Coronary artery (tissue), 2 donors: ENCODE results near the gene NCOA6.

ENCODE experiments used
- DNase-seq: peaks from one replicate; pipeline ENCODE4 v3.0.0-alpha.2; 2017; ENCODE audit warnings: low spot score
- H3K27ac ChIP-seq, 2 donors: fragments of 200-600 bp; sonication (generic); one replicate each; pipeline ENCODE4 v1.5.1; 2016 to 2019
- H3K4me3 ChIP-seq: fragments of 200-600 bp; sonication (generic); 2 replicates; pipeline ENCODE4 v1.5.1; 2016; ENCODE audit warnings: mild to moderate bottlenecking, moderate library complexity
- CTCF ChIP-seq: fragments of 200-600 bp; sonication (generic); IDR thresholded peaks from one replicate; pipeline ENCODE4 v1.5.1; 2019; ENCODE audit warnings: antibody characterized with exemption

Gene NCOA6

GRCh38 chr20:34673412-34673811 lies 152.0 kb downstream of the NCOA6 start:
- no peak for TF ChIP-seq CTCF
- no peak overlapping the region for H3K4me3 ChIP-seq
- no peak for DNase-seq
- no peak overlapping the region for H3K27ac ChIP-seq

GRCh38 chr20:34669094-34669493 lies 156.4 kb downstream of the NCOA6 start:
- Histone ChIP-seq H3K27ac (no peak overlapping the region), H3K4me3 (no peak overlapping the region)
- DNase-seq: no peak
- no peak for TF ChIP-seq CTCF
